HepG2 (cell line): ENCODE results near the gene CSNK1A1. TPM values are rescaled to one million over a fixed set of nuclear protein-coding genes. Genes with fewer than 3 reads are reported as not detected.
"Not testable (repeated sequence)": the region's sequence is repeated elsewhere in the genome, so short reads cannot be mapped to it uniquely, and the experiment has no call there.

Experiments used
- ATAC-seq: fragments of 200-7000 bp; cut with Tn5 transposase; 3 replicates; pipeline ENCODE4 v1.9.1; 2020; ENCODE audit warnings: mild to moderate bottlenecking, moderate library complexity
- BruUV-seq: library from RNA; stranded (reverse); fragments of 400-500 nt; replicated peaks from 2 replicates; lab custom pipeline; 2021; lab: Mats Ljungman, UMichigan
- CTCF ChIA-PET: fragments of 300-600 bp; formaldehyde crosslinking; extraction: SDS; loops from one replicate; lab custom pipeline; 2021; ENCODE audit warnings: low total read pairs, inconsistent platforms, low intra/inter-chr PET ratio; lab: Yijun Ruan, JAX
- POLR2A ChIA-PET: fragments of 350-600 bp; sonication (Branson Sonifier 250); formaldehyde crosslinking; loops from one replicate; lab custom pipeline; 2020; ENCODE audit warnings: antibody characterized with exemption, inconsistent platforms; lab: Yijun Ruan, JAX
- DNase-seq: peaks from one replicate; pipeline ENCODE4 v3.0.0-alpha.2; 2015; ENCODE audit warnings: low spot score
- FAIRE-seq: peaks from 3 replicates; lab custom pipeline; 2011; peaks lifted over from hg19 to GRCh38; lab: Jason Lieb, UNC
- H2AFZ ChIP-seq: one replicate; pipeline ENCODE4 v1.6.1; 2011; ENCODE audit warnings: low read length, inconsistent platforms
- H3K27ac ChIP-seq: fragments of 300-600 bp; 3 replicates; pipeline ENCODE4 v1.8.0; 2011; ENCODE audit warnings: mixed run types, mild to moderate bottlenecking, mixed read lengths, low read length, inconsistent platforms; ENCODE audit not compliant: insufficient read depth; ENCODE audit errors: extremely low read length
- H3K27me3 ChIP-seq, 2 experiments: fragments of 200-600 bp in 1 of 2; 2 replicates in 1 of 2; 3 replicates in 1 of 2; pipeline versions ENCODE4 v1.6.0 to v1.8.0; 2011; ENCODE audit warnings: low read length in 2 of 2, mild to moderate bottlenecking in 2 of 2, moderate library complexity in 2 of 2, inconsistent platforms in 1 of 2; ENCODE audit not compliant: insufficient read depth in 2 of 2, control insufficient read depth in 1 of 2
- H3K36me3 ChIP-seq, 2 experiments: fragments of 200-600 bp in 1 of 2; replicated peaks in 1 of 2; 2 replicates in 1 of 2; 3 replicates in 1 of 2; pipeline versions ENCODE4 v1.5.1 to v1.8.0; 2011; ENCODE audit warnings: low read length in 2 of 2, inconsistent platforms in 1 of 2; ENCODE audit not compliant: insufficient read depth in 2 of 2, control insufficient read depth in 1 of 2
- H3K4me1 ChIP-seq: 2 replicates; pipeline ENCODE4 v1.5.1; 2012; ENCODE audit warnings: low read length, inconsistent platforms; ENCODE audit not compliant: insufficient read depth
- H3K4me2 ChIP-seq: 2 replicates; pipeline ENCODE4 v1.6.0; 2011; ENCODE audit warnings: low read depth, low read length, inconsistent platforms
- H3K4me3 ChIP-seq, 3 experiments: fragments of 200-600 bp in 1 of 3; sonication (generic), shearing (Covaris generic) in 1 of 3; replicated peaks in 1 of 3; 2 replicates each; pipeline ENCODE4 v1.5.1; 2011 to 2016; ENCODE audit warnings: low read length in 3 of 3, inconsistent platforms in 2 of 3, low read depth in 2 of 3, mild to moderate bottlenecking in 2 of 3, control low read depth in 1 of 3, mixed read lengths in 1 of 3; ENCODE audit not compliant: insufficient read depth in 1 of 3
- H3K79me2 ChIP-seq: one replicate; pipeline ENCODE4 v1.6.1; 2011; ENCODE audit warnings: low read length, inconsistent platforms; ENCODE audit not compliant: insufficient read depth
- H3K9ac ChIP-seq: 2 replicates; pipeline ENCODE4 v1.6.0; 2011; ENCODE audit warnings: mild to moderate bottlenecking, low read depth, low read length, inconsistent platforms; ENCODE audit not compliant: insufficient read depth
- H3K9me3 ChIP-seq: 2 replicates; pipeline ENCODE4 v1.5.1; 2012; ENCODE audit warnings: mild to moderate bottlenecking, low read length
- H4K20me1 ChIP-seq: 2 replicates; pipeline ENCODE4 v1.6.0; 2011; ENCODE audit warnings: inconsistent platforms, mild to moderate bottlenecking, low read length, moderate library complexity; ENCODE audit not compliant: insufficient read depth
- ZNF121 ChIP-seq: sonication (generic); formaldehyde crosslinking; IDR thresholded peaks from 2 replicates; pipeline ENCODE4 v1.5.0; 2020; ENCODE audit warnings: mild to moderate bottlenecking, missing genetic modification reagents
- WGBS: methylation state at CpG from one replicate; pipeline ENCODE4 v1.1.6; 2017; ENCODE audit warnings: low lambda C conversion rate; 5-methylcytosine and 5-hydroxymethylcytosine counted together
- in situ Hi-C: cut with HindIII; loops from 2 replicates; pipeline ENCODE4 v1.10.0; 2017; ENCODE audit warnings: low pct_unique_long_range_greater_than_20kb; ENCODE audit not compliant: extremely low pct_ligation_motif_present
- intact Hi-C: fragments of 100-400 bp; cut with micrococcal nuclease; formaldehyde crosslinking; loops from one replicate; pipeline ENCODE4 v1.10.0; 2022; ENCODE audit not compliant: unreplicated experiment
- polyA plus RNA-seq, 8 experiments: library from polyadenylated mRNA; depleted of rRNA in 3 of 8; stranded (reverse) in 7 of 8; unstranded in 1 of 8; fragments of >200 nt; fragmentation: Illumina TruSeq in 4 of 8; extraction: Trizol in 4 of 8; gene quantifications; 2 replicates each; pipeline versions ENCODE4 v1.2.1 to v1.2.3, GENCODE V29; 2011 to 2016; ENCODE audit warnings: low read depth in 4 of 8, missing spikeins in 1 of 8, mixed read lengths in 1 of 8; ENCODE audit not compliant: insufficient read depth in 1 of 8
- total RNA-seq, 5 experiments: library from RNA; depleted of rRNA; stranded (reverse); fragments of >200 nt; fragmentation: Illumina TruSeq; extraction: Trizol; gene quantifications; 2 replicates each; pipeline ENCODE4 v1.2.3, GENCODE V29; 2016; ENCODE audit warnings: low read depth in 1 of 5
- TF ChIP-seq, protein P1 (sequence below): sonication (generic); formaldehyde crosslinking; IDR thresholded peaks from 2 replicates; pipeline ENCODE4 v1.8.0; 2022; ENCODE audit warnings: missing genetic modification reagents, mild to moderate bottlenecking, inconsistent platforms, borderline replicate concordance

The CSNK1A1 gene
- total and polyA plus RNA-seq, 2 of the 13 experiments (the other 11 are each of a cell fraction or from before 2014, with no cell fraction given) = 89.0 to 149 TPM

DNA sequence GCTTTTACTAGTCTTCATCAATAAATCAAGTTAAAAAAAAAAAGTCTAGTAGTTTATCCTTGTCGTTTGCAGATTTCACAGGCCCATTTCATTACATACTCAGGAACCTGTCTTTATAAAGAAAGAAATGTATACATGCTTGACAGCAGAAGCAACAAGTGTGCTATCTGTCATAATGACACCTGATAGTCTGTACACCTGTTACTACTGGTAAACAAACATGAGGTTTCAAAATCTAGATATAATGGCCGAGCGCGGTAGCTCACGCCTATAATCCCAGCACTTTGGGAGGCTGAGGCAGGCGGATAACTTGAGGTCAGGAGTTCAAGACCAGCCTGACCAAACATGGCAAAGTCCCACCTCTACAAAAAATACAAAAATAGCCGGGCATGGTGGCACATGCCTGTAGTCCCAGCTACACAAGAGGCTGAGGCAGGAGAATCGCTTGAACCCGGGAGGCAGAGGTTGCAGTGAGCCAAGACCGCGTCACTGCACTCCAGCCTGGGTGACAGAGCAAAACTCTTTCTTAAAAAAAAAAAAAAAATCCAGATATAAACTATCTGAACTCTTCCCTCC, 37.8 kb downstream of the CSNK1A1 start:
- H4K20me1 ChIP-seq, H3K4me2 ChIP-seq, DNase-seq, FAIRE-seq, H3K4me3 ChIP-seq, H3K4me1 ChIP-seq, CTCF ChIA-PET, BruUV-seq, H3K9me3 ChIP-seq, H3K27me3 ChIP-seq, in situ Hi-C loops, POLR2A ChIA-PET, ATAC-seq, H2AFZ ChIP-seq, H3K9ac ChIP-seq, H3K27ac ChIP-seq, intact Hi-C loops: not testable (repeated sequence)
- WGBS = 97% methylated on average over 11 of the region's 11 CpGs
- Histone ChIP-seq H3K79me2 (peaks cover 50% of the 10 kb centered on the region), H3K36me3 (peaks cover 19 to 67% of the 10 kb centered on the region in 2 experiments)

DNA sequence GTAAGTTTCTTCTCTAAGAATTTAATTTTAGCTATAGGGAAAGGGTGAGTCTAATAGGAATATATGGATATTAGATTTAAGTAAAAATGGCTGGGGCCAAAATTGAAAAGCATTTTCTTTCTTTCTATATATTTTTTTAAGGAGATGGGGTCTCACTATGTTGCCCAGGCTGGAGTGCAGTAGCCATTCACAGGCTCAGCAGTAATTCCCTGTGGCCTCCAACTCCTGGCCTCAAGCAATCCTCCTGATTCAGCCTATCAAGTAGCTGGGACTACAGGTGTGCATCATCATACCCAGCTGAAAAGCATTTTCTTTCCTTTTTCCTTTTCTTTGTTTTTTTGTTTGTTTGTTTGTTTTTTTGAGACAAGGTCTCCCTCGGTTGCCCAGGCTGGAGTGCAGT, 41.1 kb downstream of the CSNK1A1 start:
- Histone ChIP-seq H2AFZ (no peak overlapping the region), H3K27ac (no peak overlapping the region), H3K36me3 (peaks cover 16 to 89% of the 10 kb centered on the region in 2 experiments), H3K4me1 (no peaks in the 10 kb centered on the region), H3K9ac (no peak overlapping the region), H3K27me3 (no peaks in the 10 kb centered on the region), H3K9me3 (no peaks in the 10 kb centered on the region), H3K4me3 (no peak overlapping the region), H3K79me2 (peaks cover 18% of the 10 kb centered on the region), H3K4me2 (no peak overlapping the region), H4K20me1 (no peaks in the 10 kb centered on the region; the same call in 1 of the 2 replicates)
- WGBS = 97% methylated on average over 1 of the region's 1 CpG
- ATAC-seq (no peak), DNase-seq (no peak), FAIRE-seq (no peak)
- in situ Hi-C loops = no loop called here
- CTCF ChIA-PET = no interaction called here
- BruUV-seq = no TSS peak
- TF ChIP-seq, protein P1, sequence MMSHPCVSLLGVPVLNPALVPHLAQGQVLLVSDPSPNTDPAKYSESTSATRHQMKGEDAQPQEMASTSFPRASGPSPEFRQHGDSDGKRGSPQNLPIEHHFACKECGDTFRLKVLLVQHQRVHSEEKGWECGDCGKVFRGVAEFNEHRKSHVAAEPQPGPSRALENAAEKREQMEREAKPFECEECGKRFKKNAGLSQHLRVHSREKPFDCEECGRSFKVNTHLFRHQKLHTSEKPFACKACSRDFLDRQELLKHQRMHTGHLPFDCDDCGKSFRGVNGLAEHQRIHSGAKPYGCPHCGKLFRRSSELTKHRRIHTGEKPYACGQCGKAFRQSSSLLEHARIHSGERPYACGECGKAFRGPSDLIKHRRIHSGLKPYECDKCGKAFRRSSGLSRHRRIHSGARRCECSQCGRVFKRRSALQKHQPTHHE (CRISPR knock-in tag) = no peak
- TF ChIP-seq ZNF121 = peak; percentile 46; the same call in 1 of the 2 replicates
- POLR2A ChIA-PET = no interaction called here
- intact Hi-C loops = no loop called here
